GM12801 (cell line): ENCODE data around the gene C12orf75.

ENCODE experiments used
- TF ChIP-seq, protein P1 (sequence below): IDR thresholded peaks from one replicate; pipeline ENCODE4 v1.5.1; 2011; ENCODE audit warnings: control low read depth; ENCODE audit not compliant: insufficient read length; ENCODE audit errors: extremely low read depth

C12orf75 gene

DNA sequence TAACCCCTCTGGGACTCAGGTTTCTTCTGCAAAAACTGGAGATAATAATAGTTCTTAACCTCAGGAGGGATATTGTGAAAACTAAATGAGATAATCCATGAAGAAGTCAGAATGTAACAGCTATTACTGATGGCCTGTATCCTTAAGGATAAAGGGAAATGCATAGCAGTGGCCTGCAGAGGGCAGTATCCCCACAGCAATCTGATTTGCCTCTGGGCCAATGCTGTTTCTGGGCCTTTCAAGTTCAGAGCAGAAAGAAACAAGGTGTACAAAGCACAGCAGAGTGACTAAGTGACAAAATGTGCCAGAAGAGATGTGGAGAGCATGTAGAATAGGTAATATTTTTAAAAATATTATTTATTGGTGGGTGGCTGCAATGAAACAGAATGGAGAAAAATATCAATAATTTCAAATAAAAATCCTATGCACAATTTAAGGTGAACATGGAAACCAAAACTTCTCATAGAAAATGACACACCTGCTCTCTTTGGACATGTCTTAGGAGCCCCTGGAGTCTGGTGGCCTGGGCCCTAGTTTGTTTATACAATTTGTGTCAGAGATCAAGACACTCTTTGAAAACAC lies 90.3 kb downstream of the C12orf75 start:
- TF ChIP-seq, protein P1, sequence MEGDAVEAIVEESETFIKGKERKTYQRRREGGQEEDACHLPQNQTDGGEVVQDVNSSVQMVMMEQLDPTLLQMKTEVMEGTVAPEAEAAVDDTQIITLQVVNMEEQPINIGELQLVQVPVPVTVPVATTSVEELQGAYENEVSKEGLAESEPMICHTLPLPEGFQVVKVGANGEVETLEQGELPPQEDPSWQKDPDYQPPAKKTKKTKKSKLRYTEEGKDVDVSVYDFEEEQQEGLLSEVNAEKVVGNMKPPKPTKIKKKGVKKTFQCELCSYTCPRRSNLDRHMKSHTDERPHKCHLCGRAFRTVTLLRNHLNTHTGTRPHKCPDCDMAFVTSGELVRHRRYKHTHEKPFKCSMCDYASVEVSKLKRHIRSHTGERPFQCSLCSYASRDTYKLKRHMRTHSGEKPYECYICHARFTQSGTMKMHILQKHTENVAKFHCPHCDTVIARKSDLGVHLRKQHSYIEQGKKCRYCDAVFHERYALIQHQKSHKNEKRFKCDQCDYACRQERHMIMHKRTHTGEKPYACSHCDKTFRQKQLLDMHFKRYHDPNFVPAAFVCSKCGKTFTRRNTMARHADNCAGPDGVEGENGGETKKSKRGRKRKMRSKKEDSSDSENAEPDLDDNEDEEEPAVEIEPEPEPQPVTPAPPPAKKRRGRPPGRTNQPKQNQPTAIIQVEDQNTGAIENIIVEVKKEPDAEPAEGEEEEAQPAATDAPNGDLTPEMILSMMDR: no peak
